Type B pancreatic cell (in vitro differentiated cells): ENCODE measurements around the gene NRN1L. TPM values are rescaled to one million over a fixed set of nuclear protein-coding genes. Genes with fewer than 3 reads are reported as not detected.

Experiments used
- DNase-seq: peaks from one replicate; pipeline ENCODE4 v3.0.0; 2021; ENCODE audit warnings: mixed read lengths; ENCODE audit not compliant: unreplicated experiment; ENCODE audit errors: extremely low spot score
- H3K27ac Mint-ChIP-seq: 2 replicates; pipeline ENCODE4 v1.8.0; 2021; ENCODE audit warnings: mild to moderate bottlenecking, mixed read lengths
- H3K27me3 Mint-ChIP-seq: 2 replicates; pipeline ENCODE4 v1.8.0; 2021; ENCODE audit warnings: mixed read lengths
- H3K36me3 Mint-ChIP-seq: 2 replicates; pipeline ENCODE4 v1.8.0; 2021; ENCODE audit warnings: mixed read lengths
- H3K4me1 Mint-ChIP-seq: one replicate; pipeline ENCODE4 v1.8.0; 2021; ENCODE audit warnings: mixed read lengths; ENCODE audit not compliant: unreplicated experiment
- H3K4me3 Mint-ChIP-seq: 2 replicates; pipeline ENCODE4 v1.8.0; 2021; ENCODE audit warnings: mild to moderate bottlenecking, mixed read lengths
- H3K9me3 Mint-ChIP-seq: 2 replicates; pipeline ENCODE4 v1.8.0; 2021; ENCODE audit warnings: mixed read lengths
- total RNA-seq: library from RNA; stranded (reverse); gene quantifications from 2 replicates; pipeline ENCODE4 v1.2.1, GENCODE V29; 2021; ENCODE audit warnings: low replicate concordance
- TF ChIP-seq, protein P1 (sequence below): fragments of 200-600 bp; sonication (generic); conservative IDR thresholded peaks from 2 replicates; pipeline ENCODE4 v1.5.0; 2021; ENCODE audit warnings: antibody characterized with exemption, mild to moderate bottlenecking

Gene NRN1L
- total RNA-seq, 1 donor from 2014 or later: 0.80 TPM

DNA sequence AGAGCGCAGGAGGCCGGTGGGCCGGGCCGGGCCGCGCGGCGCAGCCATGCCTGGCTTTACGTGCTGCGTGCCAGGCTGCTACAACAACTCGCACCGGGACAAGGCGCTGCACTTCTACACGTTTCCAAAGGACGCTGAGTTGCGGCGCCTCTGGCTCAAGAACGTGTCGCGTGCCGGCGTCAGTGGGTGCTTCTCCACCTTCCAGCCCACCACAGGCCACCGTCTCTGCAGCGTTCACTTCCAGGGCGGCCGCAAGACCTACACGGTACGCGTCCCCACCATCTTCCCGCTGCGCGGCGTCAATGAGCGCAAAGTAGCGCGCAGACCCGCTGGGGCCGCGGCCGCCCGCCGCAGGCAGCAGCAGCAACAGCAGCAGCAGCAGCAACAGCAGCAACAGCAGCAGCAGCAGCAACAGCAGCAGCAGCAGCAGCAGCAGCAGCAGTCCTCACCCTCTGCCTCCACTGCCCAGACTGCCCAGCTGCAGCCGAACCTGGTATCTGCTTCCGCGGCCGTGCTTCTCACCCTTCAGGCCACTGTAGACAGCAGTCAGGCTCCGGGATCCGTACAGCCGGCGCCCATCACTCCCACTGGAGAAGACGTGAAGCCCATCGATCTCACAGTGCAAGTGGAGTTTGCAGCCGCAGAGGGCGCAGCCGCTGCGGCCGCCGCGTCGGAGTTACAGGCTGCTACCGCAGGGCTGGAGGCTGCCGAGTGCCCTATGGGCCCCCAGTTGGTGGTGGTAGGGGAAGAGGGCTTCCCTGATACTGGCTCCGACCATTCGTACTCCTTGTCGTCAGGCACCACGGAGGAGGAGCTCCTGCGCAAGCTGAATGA, 42.0 kb upstream of the NRN1L start:
- Mint-ChIP-seq H3K27ac (peak overlapping the region; percentile 93), H3K9me3 (no peaks in the 10 kb centered on the region), H3K4me3 (peak overlapping the region; percentile 92), H3K27me3 (no peaks in the 10 kb centered on the region), H3K4me1 (peaks cover 34% of the 10 kb centered on the region), H3K36me3 (no peaks in the 10 kb centered on the region)
- TF ChIP-seq, protein P1, sequence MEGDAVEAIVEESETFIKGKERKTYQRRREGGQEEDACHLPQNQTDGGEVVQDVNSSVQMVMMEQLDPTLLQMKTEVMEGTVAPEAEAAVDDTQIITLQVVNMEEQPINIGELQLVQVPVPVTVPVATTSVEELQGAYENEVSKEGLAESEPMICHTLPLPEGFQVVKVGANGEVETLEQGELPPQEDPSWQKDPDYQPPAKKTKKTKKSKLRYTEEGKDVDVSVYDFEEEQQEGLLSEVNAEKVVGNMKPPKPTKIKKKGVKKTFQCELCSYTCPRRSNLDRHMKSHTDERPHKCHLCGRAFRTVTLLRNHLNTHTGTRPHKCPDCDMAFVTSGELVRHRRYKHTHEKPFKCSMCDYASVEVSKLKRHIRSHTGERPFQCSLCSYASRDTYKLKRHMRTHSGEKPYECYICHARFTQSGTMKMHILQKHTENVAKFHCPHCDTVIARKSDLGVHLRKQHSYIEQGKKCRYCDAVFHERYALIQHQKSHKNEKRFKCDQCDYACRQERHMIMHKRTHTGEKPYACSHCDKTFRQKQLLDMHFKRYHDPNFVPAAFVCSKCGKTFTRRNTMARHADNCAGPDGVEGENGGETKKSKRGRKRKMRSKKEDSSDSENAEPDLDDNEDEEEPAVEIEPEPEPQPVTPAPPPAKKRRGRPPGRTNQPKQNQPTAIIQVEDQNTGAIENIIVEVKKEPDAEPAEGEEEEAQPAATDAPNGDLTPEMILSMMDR: peak; percentile 57
- peak; percentile 73 for DNase-seq

GRCh38 chr16:67843343-67843765, 41.3 kb upstream of the NRN1L start:
- Mint-ChIP-seq H3K4me1 (peaks cover 38% of the 10 kb centered on the region), H3K9me3 (no peaks in the 10 kb centered on the region), H3K36me3 (no peaks in the 10 kb centered on the region), H3K27ac (peak overlapping the region; percentile 93), H3K27me3 (no peaks in the 10 kb centered on the region), H3K4me3 (peak overlapping the region; percentile 92)
- DNase-seq: no peak
- TF ChIP-seq, protein P1: peak; percentile 2

GRCh38 chr16:67844497-67844896, 40.2 kb upstream of the NRN1L start:
- H3K27ac Mint-ChIP-seq: peak overlapping the region; percentile 80
- H3K4me3 Mint-ChIP-seq: peak overlapping the region; percentile 92
- TF ChIP-seq, protein P1: no peak
- H3K27me3 Mint-ChIP-seq: no peaks in the 10 kb centered on the region
- no peaks in the 10 kb centered on the region for H3K9me3 Mint-ChIP-seq
- DNase-seq: no peak
- H3K36me3 Mint-ChIP-seq: peaks cover 3% of the 10 kb centered on the region
- peaks cover 42% of the 10 kb centered on the region for H3K4me1 Mint-ChIP-seq

- Mint-ChIP-seq H3K4me1 (peaks cover 42% of the 10 kb centered on the region), H3K27ac (peak overlapping the region; percentile 94), H3K27me3 (no peaks in the 10 kb centered on the region), H3K36me3 (peaks cover 3% of the 10 kb centered on the region), H3K9me3 (no peaks in the 10 kb centered on the region), H3K4me3 (peak overlapping the region; percentile 88)
- DNase-seq: no peak
- TF ChIP-seq, protein P1: no peak
Measured at GRCh38 chr16:67845291-67846062, 39.2 kb upstream of the NRN1L start.

GRCh38 chr16:67846063-67846319, 38.7 kb upstream of the NRN1L start:
- TF ChIP-seq, protein P1: no peak
- Mint-ChIP-seq H3K9me3 (no peaks in the 10 kb centered on the region), H3K27ac (peak overlapping the region; percentile 94), H3K4me1 (peaks cover 42% of the 10 kb centered on the region), H3K27me3 (no peaks in the 10 kb centered on the region), H3K36me3 (peaks cover 3% of the 10 kb centered on the region), H3K4me3 (peak overlapping the region; percentile 88)
- DNase-seq: no peak
